Lower leg skin (tissue), 3 donors: ENCODE measurements around the gene APC.

Experiments used
- CTCF ChIP-seq, 3 donors: fragments of 450-650 bp; IDR thresholded peaks; one replicate each; pipeline ENCODE4 v1.5.1; 2016; ENCODE audit warnings: antibody characterized with exemption in 3 of 3, mild to moderate bottlenecking in 3 of 3, moderate library complexity in 2 of 3
- POLR2A ChIP-seq, 2 donors: fragments of 450-650 bp; IDR thresholded peaks; one replicate each; pipeline ENCODE4 v1.6.1; 2016 to 2017; ENCODE audit warnings: antibody characterized with exemption in 2 of 2, mild to moderate bottlenecking in 1 of 2, moderate library complexity in 1 of 2

GRCh38 chr5:112697833-112698232 is 39.9 kb upstream of the APC start:
- TF ChIP-seq CTCF (IDR thresholded peaks at IDR 0.05) (no peak), POLR2A (IDR thresholded peaks at IDR 0.05) (no peak)
